Measurements from ENCODE around the gene CCDC149.

GRCh38 chr4:24771241-24771640 is 141.6 kb downstream of the CCDC149 start:
- no peak for TF ChIP-seq ELK3 (CRISPR knock-in tag; IDR thresholded peaks at IDR 0.05)
- TF ChIP-seq CTCF (IDR thresholded peaks at IDR 0.05 in 2 of 3, conservative IDR thresholded peaks at IDR 0.05 in 1 of 3; ENCODE audit: insufficient read depth in 2 of 3, low read depth in 1 of 3, low read length in 3 of 3) = no peak
